ENCODE data around the gene SVBP.
"Not testable (repeated sequence)": the region's sequence is repeated elsewhere in the genome, so short reads cannot be mapped to it uniquely, and the experiment has no call there.

The SVBP gene

GRCh38 chr1:42816585-42817439 is at the start of gene SVBP, which contains the start of gene ERMAP:
Gene SVBP (minus strand): TSS chr1:42817397. CDS start chr1:42816544, 853 bp downstream.
Gene ERMAP (plus strand): TSS chr1:42817122. CDS start chr1:42830449, 13,327 bp downstream.
- peak; percentile 95 for DNase-seq

- no peak for DNase-seq
These were observed 49.4 kb upstream of the SVBP start for GRCh38 chr1:42866549-42866948.

- no peak for DNase-seq
These were observed 43.8 kb upstream of the SVBP start for GRCh38 chr1:42861014-42861399.

- peak; percentile 14 for DNase-seq
These were observed 43.3 kb upstream of the SVBP start for GRCh38 chr1:42860339-42861013.

- not testable (repeated sequence) for DNase-seq
These were observed 42.2 kb upstream of the SVBP start for GRCh38 chr1:42859366-42859765.

GRCh38 chr1:42856554-42856953 is 39.4 kb upstream of the SVBP start:
- DNase-seq = not testable (repeated sequence)

GRCh38 chr1:42853116-42853884 is 36.1 kb upstream of the SVBP start:
- no peak for DNase-seq

GRCh38 chr1:42852608-42852980 is 35.4 kb upstream of the SVBP start:
- DNase-seq = no peak

GRCh38 chr1:42851960-42852607 is 34.9 kb upstream of the SVBP start:
- DNase-seq = no peak

- no peak for DNase-seq
These were observed 34.2 kb upstream of the SVBP start for GRCh38 chr1:42851420-42851819.

- no peak for DNase-seq
These were observed 32.7 kb upstream of the SVBP start for GRCh38 chr1:42849944-42850343.

GRCh38 chr1:42848823-42849537 is 31.8 kb upstream of the SVBP start:
- no peak for DNase-seq

GRCh38 chr1:42847721-42848460 is 30.7 kb upstream of the SVBP start:
- no peak for DNase-seq

- no peak for DNase-seq
These were observed 30.0 kb upstream of the SVBP start for GRCh38 chr1:42847111-42847595.

GRCh38 chr1:42846257-42847110 is 29.3 kb upstream of the SVBP start, which contains the start of gene ZNF691:
Gene ZNF691 (plus strand): TSS chr1:42846613. CDS start chr1:42849659, 3,046 bp downstream.
- DNase-seq = peak; percentile 98

GRCh38 chr1:42845866-42846256 is 28.7 kb upstream of the SVBP start:
- DNase-seq = peak; percentile 40

GRCh38 chr1:42845193-42845592 is 28.0 kb upstream of the SVBP start:
- no peak for DNase-seq

GRCh38 chr1:42844592-42845140 is 27.5 kb upstream of the SVBP start:
- DNase-seq = no peak

- DNase-seq = no peak
These were observed 24.4 kb upstream of the SVBP start for GRCh38 chr1:42841440-42842147.

All from DMS53 (cell line).